Stomach (tissue), 9 donors: ENCODE data around the gene FLYWCH1. TPM values are rescaled to one million over a fixed set of nuclear protein-coding genes. Genes with fewer than 3 reads are reported as not detected.

Source experiments
- DNase-seq, 2 donors: peaks; one replicate each; pipeline versions ENCODE4 v3.0.0 to v3.0.0-alpha.2; 2013 to 2019
- H3K27ac ChIP-seq, 5 donors: fragments of 200-600 bp in 4 of 5; sonication (generic) in 4 of 5; one replicate each; pipeline ENCODE4 v1.5.1; 2013 to 2019; ENCODE audit warnings: mild to moderate bottlenecking in 1 of 5, moderate library complexity in 1 of 5
- H3K27me3 ChIP-seq, 3 donors: fragments of 200-600 bp; sonication (generic); one replicate each; pipeline ENCODE4 v1.5.1; 2017 to 2019; ENCODE audit warnings: mixed run types in 1 of 3
- H3K36me3 ChIP-seq, 4 donors: fragments of 200-600 bp; sonication (generic); 1 replicate in 3 of 4; 2 replicates in 1 of 4; pipeline ENCODE4 v1.5.1; 2016 to 2019
- H3K4me1 ChIP-seq, 4 donors: fragments of 200-600 bp; sonication (generic); one replicate each; pipeline ENCODE4 v1.5.1; 2016 to 2019
- H3K4me3 ChIP-seq, 4 donors: fragments of 200-600 bp; sonication (generic) in 3 of 4; one replicate each; pipeline ENCODE4 v1.5.1; 2016 to 2019; ENCODE audit warnings: mild to moderate bottlenecking in 1 of 4
- H3K9me3 ChIP-seq, 4 donors: fragments of 200-600 bp; sonication (generic); one replicate each; pipeline ENCODE4 v1.5.1; 2016 to 2019
- CTCF ChIP-seq, 7 experiments: fragments of 450-650 bp in 4 of 7; fragments of 200-600 bp in 3 of 7; sonication (generic) in 3 of 7; IDR thresholded peaks; one replicate each; pipeline ENCODE4 v1.5.1; 2016 to 2019; ENCODE audit warnings: antibody characterized with exemption in 7 of 7, control low read depth in 2 of 7, mild to moderate bottlenecking in 1 of 7
- EP300 ChIP-seq: sonication (generic); formaldehyde crosslinking; IDR thresholded peaks from one replicate; pipeline ENCODE4 v1.6.1; 2017; ENCODE audit warnings: antibody characterized with exemption
- POLR2A ChIP-seq, 4 donors: fragments of 450-650 bp; IDR thresholded peaks; one replicate each; pipeline ENCODE4 v1.6.1; 2016; ENCODE audit warnings: antibody characterized with exemption in 4 of 4, control low read depth in 2 of 4, mild to moderate bottlenecking in 1 of 4, moderate library complexity in 1 of 4
- POLR2AphosphoS5 ChIP-seq, 3 donors: sonication (generic); formaldehyde crosslinking; IDR thresholded peaks; one replicate each; pipeline ENCODE4 v1.6.1; 2016; ENCODE audit warnings: antibody characterized with exemption in 3 of 3
- WGBS, 5 donors: extraction: QIAGEN DNeasy Blood & Tissue Kit in 3 of 5; methylation state at CpG; one replicate each; pipeline versions ENCODE4 v1.1.5 to v1.1.7; 2013 to 2018; 5-methylcytosine and 5-hydroxymethylcytosine counted together
- intact Hi-C: fragments of 100-400 bp; cut with DNase I; formaldehyde crosslinking; loops from one replicate; pipeline ENCODE4 v1.15.1; 2023; ENCODE audit warnings: low total_unique reads
- polyA plus RNA-seq, 3 donors: library from polyadenylated mRNA; stranded (reverse); fragments of 200-250 nt; gene quantifications; one replicate each; pipeline ENCODE4 v1.2.3, GENCODE V29; 2013
- total RNA-seq, 5 donors: library from RNA; depleted of rRNA; stranded (reverse); fragments of >200 nt; gene quantifications; one replicate each; pipeline versions ENCODE4 v1.1.0 to v1.2.3, GENCODE V29; 2014 to 2016
- donor health status: healthy with polysubstance abuse.
- donor health status: Bipolar disorder and iron deficiency.
- donor health status: healthy.

FLYWCH1 gene
- total and polyA plus RNA-seq, 8 donors, result 8.1 to 121 (median 17.6) TPM

GRCh38 chr16:2867661-2867986 lies 44.1 kb upstream of the FLYWCH1 start:
- TF ChIP-seq EP300 (no peak), POLR2AphosphoS5 (IDR thresholded peaks at IDR 0.05) (no peak), CTCF (IDR thresholded peaks at IDR 0.05) (no peak), POLR2A (IDR thresholded peaks at IDR 0.05) (no peak)

GRCh38 chr16:2867987-2868789 lies 43.5 kb upstream of the FLYWCH1 start:
- peak; percentile 96 to 97 for DNase-seq
- peaks cover 5 to 12% (median 9%) of the 10 kb centered on the region in 4 donors for H3K4me1 ChIP-seq
- H3K27ac ChIP-seq, result peak overlapping the region; percentile 93 to 95 (median 94)
- peak overlapping the region; percentile 58 to 73 (median 60) for H3K4me3 ChIP-seq
- H3K9me3 ChIP-seq, result no peaks in the 10 kb centered on the region
- peaks cover 0 to 14% (median 0%) of the 10 kb centered on the region in 3 donors for H3K27me3 ChIP-seq
- intact Hi-C loops, result loop anchor here (10.0 kb wide), 1 partner anchor 83 kb away; the partner anchor contains the start of gene PRSS33
- TF ChIP-seq CTCF (IDR thresholded peaks at IDR 0.05), result peak in 5 of 7 experiments; percentile 94 to 99 (median 97)
- TF ChIP-seq POLR2AphosphoS5 (IDR thresholded peaks at IDR 0.05), result peak; percentile 42 to 68 (median 55)
- peak in 1 of 4 donors; percentile 14 for TF ChIP-seq POLR2A (IDR thresholded peaks at IDR 0.05)
- no peak for TF ChIP-seq EP300
- 0 to 1% (median 1%) methylated on average over 27 to 45 of the region's 45 CpGs for WGBS, 5 donors
- H3K36me3 ChIP-seq, result no peaks in the 10 kb centered on the region

More at GRCh38 chr16:2867661-2867986, 44.1 kb upstream of the FLYWCH1 start:
- Histone ChIP-seq H3K4me1 (peaks cover 5 to 12% (median 9%) of the 10 kb centered on the region in 4 donors), H3K36me3 (no peaks in the 10 kb centered on the region), H3K27ac (peak overlapping the region; percentile 93 to 95 (median 94)), H3K9me3 (no peaks in the 10 kb centered on the region), H3K4me3 (peak overlapping the region; percentile 58 to 73 (median 60)), H3K27me3 (peaks cover 0 to 19% (median 0%) of the 10 kb centered on the region in 3 donors)
- DNase-seq, result no peak
- 18 to 52% (median 35%) methylated on average over 8 of the region's 8 CpGs for WGBS, 5 donors
- intact Hi-C loops, result loop anchor here (10.0 kb wide), 1 partner anchor 83 kb away; the partner anchor contains the start of gene PRSS33

DNA sequence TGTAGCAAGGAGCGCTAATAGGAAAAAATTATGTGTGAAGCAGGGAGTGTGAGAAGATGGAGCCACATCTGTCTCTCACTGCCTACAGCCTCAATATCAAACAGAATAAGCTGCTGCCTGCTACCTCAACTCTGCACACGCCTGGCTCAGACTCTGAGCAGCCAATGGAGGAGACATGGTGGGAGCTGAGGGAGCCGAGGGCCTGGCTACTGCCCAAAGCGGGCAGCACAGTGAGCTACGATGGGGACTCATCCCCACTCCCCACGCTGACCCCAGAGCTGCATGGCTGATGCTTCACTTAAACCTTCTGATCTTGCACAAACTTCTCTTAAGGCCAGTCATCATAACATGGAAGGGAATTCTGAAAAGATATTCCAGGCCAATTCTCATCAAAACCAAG lies 39.8 kb upstream of the FLYWCH1 start:
- DNase-seq, result no peak
- H3K27ac ChIP-seq, result no peak overlapping the region
- no peak overlapping the region for H3K4me3 ChIP-seq
- no peaks in the 10 kb centered on the region for H3K9me3 ChIP-seq
- H3K27me3 ChIP-seq, result peaks cover 0 to 4% (median 0%) of the 10 kb centered on the region in 3 donors
- H3K36me3 ChIP-seq, result no peaks in the 10 kb centered on the region
- H3K4me1 ChIP-seq, result peaks cover 10 to 26% (median 20%) of the 10 kb centered on the region in 4 donors
- TF ChIP-seq POLR2A (IDR thresholded peaks at IDR 0.05), result no peak
- TF ChIP-seq CTCF (IDR thresholded peaks at IDR 0.05), result no peak
- TF ChIP-seq EP300, result no peak
- TF ChIP-seq POLR2AphosphoS5 (IDR thresholded peaks at IDR 0.05), result no peak
- intact Hi-C loops, result loop anchor here (5.0 kb wide), 1 partner anchor 50 kb away; no protein-coding TSS in a partner anchor
- 75 to 94% (median 83%) methylated on average over 1 to 6 of the region's 6 CpGs for WGBS, 5 donors

DNA sequence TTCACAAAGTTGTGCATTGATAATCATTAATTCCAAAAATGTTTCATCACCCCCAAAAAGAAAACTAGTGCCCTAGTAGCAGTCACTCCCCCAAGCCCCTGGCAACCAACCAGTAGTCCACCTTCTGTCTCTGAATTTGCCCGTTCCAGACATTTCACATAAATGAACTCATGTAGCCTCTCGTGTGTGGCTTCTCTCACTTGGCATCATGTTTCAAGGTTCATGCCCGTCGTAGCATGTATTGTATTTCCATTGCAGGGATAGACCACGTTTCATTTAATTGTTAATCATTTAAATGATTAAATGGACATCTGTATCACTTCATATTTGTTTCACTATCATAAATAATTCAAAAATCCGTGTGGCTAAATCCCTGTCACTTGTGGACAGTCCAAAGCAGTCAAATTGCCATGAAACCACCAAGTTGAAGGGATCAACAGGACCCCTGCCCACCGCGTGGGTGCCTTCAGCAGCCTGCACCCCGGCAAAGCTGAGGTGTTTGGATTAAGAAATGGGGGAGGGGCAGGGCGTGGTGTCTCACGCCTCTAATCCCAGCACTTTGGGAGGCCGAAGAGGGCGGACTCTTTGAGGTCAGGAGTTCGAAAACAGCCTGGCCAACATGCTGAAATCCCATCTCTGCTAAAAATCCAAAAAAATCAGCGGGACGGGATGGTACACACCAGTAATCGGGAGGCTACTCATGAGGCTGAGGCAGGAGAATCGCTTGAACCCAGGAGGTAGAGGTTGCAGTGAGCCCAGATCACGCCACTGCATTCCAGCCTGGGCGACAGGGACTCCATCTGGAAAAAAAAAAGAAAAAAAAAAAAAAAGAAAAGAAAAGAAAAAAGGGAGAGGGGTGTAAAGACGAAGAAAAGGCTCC lies 37.5 kb upstream of the FLYWCH1 start:
- DNase-seq, result no peak
- Histone ChIP-seq H3K27ac (peak overlapping the region in 1 of 5 donors; percentile 27), H3K4me3 (no peak overlapping the region), H3K36me3 (no peaks in the 10 kb centered on the region), H3K27me3 (peaks cover 0 to 4% (median 0%) of the 10 kb centered on the region in 3 donors), H3K4me1 (peaks cover 4 to 14% (median 12%) of the 10 kb centered on the region in 4 donors), H3K9me3 (no peaks in the 10 kb centered on the region)
- TF ChIP-seq EP300 (no peak), POLR2AphosphoS5 (IDR thresholded peaks at IDR 0.05) (no peak), CTCF (IDR thresholded peaks at IDR 0.05) (no peak), POLR2A (IDR thresholded peaks at IDR 0.05) (no peak)
- 27 to 43% (median 36%) methylated on average over 21 of the region's 21 CpGs for WGBS, 5 donors
- intact Hi-C loops, result loop anchor here (5.0 kb wide), 1 partner anchor 48 kb away; no protein-coding TSS in a partner anchor
